K562 (cell line): Measurements from ENCODE around the gene NLRX1. TPM values are rescaled to one million over a fixed set of nuclear protein-coding genes. Genes with fewer than 3 reads are reported as not detected.

ENCODE experiments used
- ATF1 ChIP-seq, 2 experiments: fragments of 450-650 bp in 1 of 2; IDR thresholded peaks; 2 replicates each; pipeline ENCODE4 v1.6.1; 2016; ENCODE audit warnings: missing compliant biosample characterization in 1 of 2, missing genetic modification characterization in 1 of 2
- CBX1 ChIP-seq: sonication (generic); IDR thresholded peaks from 2 replicates; pipeline ENCODE4 v1.6.1; 2016; ENCODE audit warnings: antibody characterized with exemption, low read depth, mild to moderate bottlenecking
- CBX5 ChIP-seq: IDR thresholded peaks from 2 replicates; pipeline ENCODE4 v1.6.1; 2014; ENCODE audit warnings: low read depth, borderline replicate concordance
- DPF2 ChIP-seq: fragments of 450-650 bp; IDR thresholded peaks from 2 replicates; pipeline ENCODE4 v1.6.1; 2016
- E2F5 ChIP-seq: sonication (generic); formaldehyde crosslinking; IDR thresholded peaks from 2 replicates; pipeline ENCODE4 v1.8.0; 2022; ENCODE audit warnings: mild to moderate bottlenecking, missing genetic modification reagents
- FOXJ2 ChIP-seq: fragments of 200-800 bp; sonication (Bioruptor generic); IDR thresholded peaks from 2 replicates; pipeline ENCODE4 v1.6.1; 2016; ENCODE audit warnings: missing genetic modification characterization, missing compliant biosample characterization
- IRF1 ChIP-seq: sonication (generic); formaldehyde crosslinking; IDR thresholded peaks from 2 replicates; pipeline ENCODE4 v1.8.0; 2022; ENCODE audit warnings: missing genetic modification reagents, mild to moderate bottlenecking, borderline replicate concordance
- JUND ChIP-seq, 2 experiments: IDR thresholded peaks; 2 replicates in 1 of 2; 3 replicates in 1 of 2; pipeline ENCODE4 v1.6.1; 2011; ENCODE audit warnings: borderline replicate concordance in 2 of 2, low read depth in 2 of 2, low read length in 2 of 2, improper control_type of control experiment in 1 of 2, missing biosample characterization in 1 of 2, missing genetic modification characterization in 1 of 2, missing genetic modification reagents in 1 of 2
- KLF1 ChIP-seq: fragments of 450-650 bp; IDR thresholded peaks from 2 replicates; pipeline ENCODE4 v1.6.1; 2016; ENCODE audit warnings: missing genetic modification characterization, missing compliant biosample characterization
- MYNN ChIP-seq, 2 experiments: sonication (generic); formaldehyde crosslinking in 1 of 2; IDR thresholded peaks; 2 replicates each; pipeline versions ENCODE4 v1.5.0 to v1.6.1; 2016 to 2020; ENCODE audit warnings: antibody characterized with exemption in 1 of 2, missing genetic modification reagents in 1 of 2
- NFATC3 ChIP-seq: fragments of 450-650 bp; IDR thresholded peaks from 2 replicates; pipeline ENCODE4 v1.6.1; 2017; ENCODE audit warnings: mild to moderate bottlenecking
- PHB2 ChIP-seq: fragments of 450-650 bp; IDR thresholded peaks from 2 replicates; pipeline ENCODE4 v1.6.1; 2017; ENCODE audit warnings: low read depth
- RBM25 ChIP-seq: fragments of 200-400 bp; formaldehyde crosslinking; IDR thresholded peaks from 2 replicates; pipeline ENCODE4 v1.6.1; 2018; ENCODE audit warnings: low read length, low read depth, moderate library complexity; ENCODE audit not compliant: severe bottlenecking
- SIN3B ChIP-seq: fragments of 450-650 bp; IDR thresholded peaks from 2 replicates; pipeline ENCODE4 v1.6.1; 2017; ENCODE audit warnings: low read depth, mild to moderate bottlenecking, moderate library complexity
- SMC3 ChIP-seq: conservative IDR thresholded peaks from 2 replicates; pipeline ENCODE4 v1.6.1; 2011; ENCODE audit warnings: low read depth, low read length, improper control_type of control experiment; ENCODE audit not compliant: insufficient read depth
- ZKSCAN1 ChIP-seq: fragments of 150-350 bp; IDR thresholded peaks from 2 replicates; pipeline ENCODE4 v1.6.1; 2016; ENCODE audit warnings: low read depth, low read length
- ZKSCAN8 ChIP-seq: fragments of 200-800 bp; sonication (Bioruptor generic); IDR thresholded peaks from 2 replicates; pipeline ENCODE4 v1.6.1; 2016; ENCODE audit warnings: missing genetic modification characterization, missing compliant biosample characterization
- ZNF347 ChIP-seq: fragments of 450-650 bp; formaldehyde crosslinking; IDR thresholded peaks from 2 replicates; pipeline ENCODE4 v1.4.0; 2020; ENCODE audit warnings: low read depth, mild to moderate bottlenecking, moderate library complexity
- ZNF76 ChIP-seq: fragments of 250-450 bp; sonication (Bioruptor Pico); IDR thresholded peaks from 2 replicates; pipeline ENCODE4 v1.4.0; 2020; ENCODE audit warnings: mild to moderate bottlenecking, moderate library complexity, borderline replicate concordance
- polyA plus RNA-seq, 8 experiments: library from polyadenylated mRNA; depleted of rRNA in 4 of 8; stranded (reverse) in 5 of 8; unstranded in 3 of 8; fragments of >200 nt; fragmentation: Nextera tagmentation in 2 of 8; fragmentation: Illumina TruSeq in 1 of 8; extraction: Ambion mirVana in 2 of 8; extraction: Trizol in 1 of 8; gene quantifications; 2 replicates each; pipeline versions ENCODE4 v1.2.1 to v1.2.3, GENCODE V29; 2011 to 2014; ENCODE audit warnings: inconsistent platforms in 1 of 8, missing spikeins in 1 of 8
- total RNA-seq, 7 experiments: library from RNA; depleted of rRNA in 6 of 7; stranded (reverse); fragments of >200 nt in 6 of 7; fragmentation: Illumina TruSeq in 2 of 7; extraction: Trizol in 2 of 7; gene quantifications; 2 replicates each; pipeline versions ENCODE4 v1.2.1 to v1.2.3, GENCODE V29; 2011 to 2021; ENCODE audit warnings: low replicate concordance in 1 of 7
- TF ChIP-seq, protein P1 (sequence below): fragments of 200-800 bp; sonication (Bioruptor generic); IDR thresholded peaks from 2 replicates; pipeline ENCODE4 v1.6.1; 2017; ENCODE audit warnings: missing genetic modification characterization, missing compliant biosample characterization
- TF ChIP-seq, protein P2 (sequence below), 3 experiments: IDR thresholded peaks in 2 of 3; conservative IDR thresholded peaks in 1 of 3; 2 replicates each; pipeline ENCODE4 v1.5.1; 2011 to 2012; ENCODE audit warnings: low read length in 3 of 3, mild to moderate bottlenecking in 3 of 3, control low read depth in 2 of 3, improper control_type of control experiment in 1 of 3, inconsistent platforms in 1 of 3, low read depth in 1 of 3, mixed read lengths in 1 of 3, moderate library complexity in 1 of 3; ENCODE audit not compliant: insufficient read depth in 2 of 3
- TF ChIP-seq, protein P3 (sequence below): IDR thresholded peaks from 2 replicates; pipeline ENCODE4 v1.6.1; 2016; ENCODE audit warnings: missing genetic modification characterization, missing compliant biosample characterization

NLRX1 gene
- total and polyA plus RNA-seq, 9 of the 15 experiments (the other 6 are each of a cell fraction or from before 2014, with no cell fraction given) = 0.04 to 2.3 (median 0.69) TPM

DNA sequence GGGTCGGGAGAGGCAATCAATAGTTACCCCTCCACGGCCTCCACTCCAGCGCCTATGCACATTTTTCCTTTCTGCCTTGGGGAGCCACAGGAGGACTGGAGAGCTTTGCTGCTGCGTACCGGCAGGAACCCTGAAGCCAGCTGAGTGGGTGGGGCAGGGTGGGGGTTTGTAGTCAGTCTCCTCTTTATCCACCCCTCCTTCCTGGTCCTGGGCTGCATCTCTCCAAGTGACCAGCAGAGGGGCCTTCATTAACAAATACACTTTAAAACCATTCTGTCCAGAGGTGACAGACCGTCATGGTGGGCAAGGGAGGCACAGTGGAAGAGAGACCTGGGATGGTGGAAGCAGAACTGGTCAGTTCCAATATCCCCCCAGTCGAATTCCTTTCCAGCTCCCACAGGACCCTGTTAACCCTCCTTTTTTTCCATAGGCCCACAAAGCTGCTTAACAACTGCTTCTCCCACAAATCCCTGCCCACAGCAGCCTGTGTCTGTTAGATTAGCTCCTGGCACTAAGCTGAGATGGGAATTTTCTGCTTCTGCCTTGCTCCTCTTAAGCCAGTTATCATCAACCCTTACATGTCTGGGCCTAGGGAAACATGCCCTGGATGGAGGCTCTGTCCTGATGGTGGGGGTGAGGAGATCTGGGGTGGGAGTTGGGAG, 23.6 kb upstream of the NLRX1 start (continued):
- TF ChIP-seq SIN3B (no peak), E2F5 (no peak), ZNF347 (CRISPR knock-in tag) (no peak), ATF1 (CRISPR knock-in tag; IDR thresholded peaks at IDR 0.05) (no peak), ATF1 (tag; IDR thresholded peaks at IDR 0.05) (no peak), RBM25 (no peak), PHB2 (no peak), ZKSCAN8 (CRISPR knock-in tag) (no peak), ZNF76 (CRISPR knock-in tag) (no peak), NFATC3 (no peak), SMC3 (peak; percentile 67), FOXJ2 (no peak), JUND (IDR thresholded peaks at IDR 0.05; ENCODE audit: borderline replicate concordance, low read depth, low read length) (peak; percentile 45; the same call in 1 of the 2 replicates), JUND (tag; IDR thresholded peaks at IDR 0.05; ENCODE audit: borderline replicate concordance, low read depth, low read length) (no peak), KLF1 (tag) (no peak), DPF2 (no peak), IRF1 (CRISPR knock-in tag) (no peak), MYNN (IDR thresholded peaks at IDR 0.05) (no peak), MYNN (CRISPR knock-in tag; IDR thresholded peaks at IDR 0.05) (no peak), ZKSCAN1 (no peak), CBX5 (no peak), CBX1 (no peak)
- TF ChIP-seq, protein P1, sequence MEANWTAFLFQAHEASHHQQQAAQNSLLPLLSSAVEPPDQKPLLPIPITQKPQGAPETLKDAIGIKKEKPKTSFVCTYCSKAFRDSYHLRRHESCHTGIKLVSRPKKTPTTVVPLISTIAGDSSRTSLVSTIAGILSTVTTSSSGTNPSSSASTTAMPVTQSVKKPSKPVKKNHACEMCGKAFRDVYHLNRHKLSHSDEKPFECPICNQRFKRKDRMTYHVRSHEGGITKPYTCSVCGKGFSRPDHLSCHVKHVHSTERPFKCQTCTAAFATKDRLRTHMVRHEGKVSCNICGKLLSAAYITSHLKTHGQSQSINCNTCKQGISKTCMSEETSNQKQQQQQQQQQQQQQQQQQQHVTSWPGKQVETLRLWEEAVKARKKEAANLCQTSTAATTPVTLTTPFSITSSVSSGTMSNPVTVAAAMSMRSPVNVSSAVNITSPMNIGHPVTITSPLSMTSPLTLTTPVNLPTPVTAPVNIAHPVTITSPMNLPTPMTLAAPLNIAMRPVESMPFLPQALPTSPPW (CRISPR knock-in tag) = peak; percentile 65
- TF ChIP-seq, protein P2, sequence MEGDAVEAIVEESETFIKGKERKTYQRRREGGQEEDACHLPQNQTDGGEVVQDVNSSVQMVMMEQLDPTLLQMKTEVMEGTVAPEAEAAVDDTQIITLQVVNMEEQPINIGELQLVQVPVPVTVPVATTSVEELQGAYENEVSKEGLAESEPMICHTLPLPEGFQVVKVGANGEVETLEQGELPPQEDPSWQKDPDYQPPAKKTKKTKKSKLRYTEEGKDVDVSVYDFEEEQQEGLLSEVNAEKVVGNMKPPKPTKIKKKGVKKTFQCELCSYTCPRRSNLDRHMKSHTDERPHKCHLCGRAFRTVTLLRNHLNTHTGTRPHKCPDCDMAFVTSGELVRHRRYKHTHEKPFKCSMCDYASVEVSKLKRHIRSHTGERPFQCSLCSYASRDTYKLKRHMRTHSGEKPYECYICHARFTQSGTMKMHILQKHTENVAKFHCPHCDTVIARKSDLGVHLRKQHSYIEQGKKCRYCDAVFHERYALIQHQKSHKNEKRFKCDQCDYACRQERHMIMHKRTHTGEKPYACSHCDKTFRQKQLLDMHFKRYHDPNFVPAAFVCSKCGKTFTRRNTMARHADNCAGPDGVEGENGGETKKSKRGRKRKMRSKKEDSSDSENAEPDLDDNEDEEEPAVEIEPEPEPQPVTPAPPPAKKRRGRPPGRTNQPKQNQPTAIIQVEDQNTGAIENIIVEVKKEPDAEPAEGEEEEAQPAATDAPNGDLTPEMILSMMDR (IDR thresholded peaks at IDR 0.05 in 2 of 3, conservative IDR thresholded peaks at IDR 0.05 in 1 of 3; ENCODE audit: insufficient read depth in 2 of 3, low read depth in 1 of 3, low read length in 3 of 3) = peak; percentile 72 to 77 (median 73)
- TF ChIP-seq, protein P3, sequence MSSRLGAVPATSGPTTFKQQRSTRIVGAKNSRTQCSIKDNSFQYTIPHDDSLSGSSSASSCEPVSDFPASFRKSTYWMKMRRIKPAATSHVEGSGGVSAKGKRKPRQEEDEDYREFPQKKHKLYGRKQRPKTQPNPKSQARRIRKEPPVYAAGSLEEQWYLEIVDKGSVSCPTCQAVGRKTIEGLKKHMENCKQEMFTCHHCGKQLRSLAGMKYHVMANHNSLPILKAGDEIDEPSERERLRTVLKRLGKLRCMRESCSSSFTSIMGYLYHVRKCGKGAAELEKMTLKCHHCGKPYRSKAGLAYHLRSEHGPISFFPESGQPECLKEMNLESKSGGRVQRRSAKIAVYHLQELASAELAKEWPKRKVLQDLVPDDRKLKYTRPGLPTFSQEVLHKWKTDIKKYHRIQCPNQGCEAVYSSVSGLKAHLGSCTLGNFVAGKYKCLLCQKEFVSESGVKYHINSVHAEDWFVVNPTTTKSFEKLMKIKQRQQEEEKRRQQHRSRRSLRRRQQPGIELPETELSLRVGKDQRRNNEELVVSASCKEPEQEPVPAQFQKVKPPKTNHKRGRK (tag) = no peak
